K562 (cell line): ENCODE results near the gene ICAM3. TPM values are rescaled to one million over a fixed set of nuclear protein-coding genes. Genes with fewer than 3 reads are reported as not detected.

Experiments
- ARNT ChIP-seq, 2 experiments: fragments of 450-650 bp; IDR thresholded peaks; 2 replicates each; pipeline ENCODE4 v1.6.1; 2016; ENCODE audit warnings: mild to moderate bottlenecking in 1 of 2
- BACH1 ChIP-seq: fragments of 200-800 bp; sonication (Bioruptor generic); IDR thresholded peaks from 2 replicates; pipeline ENCODE4 v1.6.1; 2016; ENCODE audit warnings: missing genetic modification characterization, missing compliant biosample characterization
- FOSL1 ChIP-seq: fragments of 200-800 bp; sonication (Bioruptor generic); conservative IDR thresholded peaks from 2 replicates; pipeline ENCODE4 v1.6.1; 2016; ENCODE audit warnings: missing genetic modification characterization, missing compliant biosample characterization
- FOXK2 ChIP-seq, 2 experiments: fragments of 450-650 bp; IDR thresholded peaks in 1 of 2; conservative IDR thresholded peaks in 1 of 2; 2 replicates each; pipeline ENCODE4 v1.6.1; 2016; ENCODE audit warnings: low read depth in 2 of 2, mild to moderate bottlenecking in 1 of 2
- HLTF ChIP-seq: fragments of 450-650 bp; IDR thresholded peaks from 2 replicates; pipeline ENCODE4 v1.6.1; 2016
- SMARCE1 ChIP-seq: fragments of 450-650 bp; IDR thresholded peaks from 2 replicates; pipeline ENCODE4 v1.7.1; 2016; ENCODE audit warnings: mild to moderate bottlenecking
- ZNF407 ChIP-seq: fragments of 450-650 bp; IDR thresholded peaks from 2 replicates; pipeline ENCODE4 v1.6.1; 2016; ENCODE audit warnings: low read depth
- ZNF408 ChIP-seq: fragments of 250-450 bp; sonication (Bioruptor Pico); IDR thresholded peaks from 2 replicates; pipeline ENCODE4 v1.4.0; 2020; ENCODE audit warnings: low read depth, mild to moderate bottlenecking, moderate library complexity
- ZNF507 ChIP-seq: conservative IDR thresholded peaks from 2 replicates; pipeline ENCODE4 v1.6.1; 2017; ENCODE audit warnings: missing genetic modification characterization, missing compliant biosample characterization
- polyA plus RNA-seq, 8 experiments: library from polyadenylated mRNA; depleted of rRNA in 4 of 8; stranded (reverse) in 5 of 8; unstranded in 3 of 8; fragments of >200 nt; fragmentation: Nextera tagmentation in 2 of 8; fragmentation: Illumina TruSeq in 1 of 8; extraction: Ambion mirVana in 2 of 8; extraction: Trizol in 1 of 8; gene quantifications; 2 replicates each; pipeline versions ENCODE4 v1.2.1 to v1.2.3, GENCODE V29; 2011 to 2014; ENCODE audit warnings: inconsistent platforms in 1 of 8, missing spikeins in 1 of 8
- total RNA-seq, 7 experiments: library from RNA; depleted of rRNA in 6 of 7; stranded (reverse); fragments of >200 nt in 6 of 7; fragmentation: Illumina TruSeq in 2 of 7; extraction: Trizol in 2 of 7; gene quantifications; 2 replicates each; pipeline versions ENCODE4 v1.2.1 to v1.2.3, GENCODE V29; 2011 to 2021; ENCODE audit warnings: low replicate concordance in 1 of 7

ICAM3 gene
- total and polyA plus RNA-seq, 9 of the 15 experiments (the other 6 are each of a cell fraction or from before 2014, with no cell fraction given) = 6.5 to 39.5 (median 24.2) TPM

- TF ChIP-seq ZNF407 (no peak), ZNF507 (tag) (no peak), ZNF408 (no peak), FOSL1 (tag) (no peak), BACH1 (tag) (peak; percentile 71; the same call in 1 of the 2 replicates), FOXK2 (conservative IDR thresholded peaks at IDR 0.05 in 1 of 2, IDR thresholded peaks at IDR 0.05 in 1 of 2; ENCODE audit: low read depth in 2 of 2) (0 out of 4 replicates have a peak, but pooled peaks have one; percentile 36 to 52), HLTF (no peak), ARNT (IDR thresholded peaks at IDR 0.05) (0 out of 4 replicates have a peak, but pooled peaks of 1 of the 2 experiments have one; percentile 35), SMARCE1 (peak; percentile 38; the same call in 1 of the 2 replicates)
Observed at GRCh38 chr19:10346509-10346908, 7.1 kb upstream of the ICAM3 start (continued).
